ENCODE results near the gene SOX2.
"Not testable (repeated sequence)": the region's sequence is repeated elsewhere in the genome, so short reads cannot be mapped to it uniquely, and the experiment has no call there.

The SOX2 gene

DNA sequence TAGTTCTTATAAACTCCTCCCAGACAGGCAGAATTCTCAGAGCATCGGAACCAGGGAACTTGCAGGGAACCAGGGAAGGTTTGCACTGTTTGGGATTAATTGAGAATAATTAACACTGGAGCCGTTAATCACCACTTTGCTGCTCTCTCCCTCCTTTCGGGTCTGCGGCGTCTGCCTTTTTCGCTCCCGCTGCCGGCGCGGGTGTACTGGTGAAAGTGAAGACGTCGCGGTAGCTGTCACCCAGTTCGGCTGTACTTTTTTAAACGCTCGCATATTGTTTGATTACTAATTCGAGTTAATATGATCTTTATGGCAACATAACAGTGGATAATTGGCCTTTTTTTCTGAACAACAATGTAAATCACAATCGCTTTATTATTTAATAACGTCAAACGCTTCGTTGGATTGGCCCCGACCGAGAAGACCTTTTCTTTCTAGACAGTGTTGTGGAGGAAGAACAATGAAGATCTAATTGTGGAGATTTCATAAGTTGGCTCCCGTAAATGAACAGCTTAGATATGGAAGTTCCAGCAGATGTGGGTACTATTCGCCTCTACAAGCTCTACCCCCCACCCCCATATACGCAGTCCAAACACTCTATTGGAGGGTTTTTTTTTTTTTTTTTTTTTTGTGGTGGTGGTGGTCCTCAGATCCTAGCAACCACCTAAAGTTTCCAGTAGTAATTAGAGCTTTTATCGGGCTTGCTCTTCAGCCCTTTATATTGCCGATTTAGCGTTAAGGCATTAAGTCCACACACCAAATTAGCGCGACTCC lies 12.7 kb downstream of the SOX2 start:
- FAIRE-seq, result no peak

DNA sequence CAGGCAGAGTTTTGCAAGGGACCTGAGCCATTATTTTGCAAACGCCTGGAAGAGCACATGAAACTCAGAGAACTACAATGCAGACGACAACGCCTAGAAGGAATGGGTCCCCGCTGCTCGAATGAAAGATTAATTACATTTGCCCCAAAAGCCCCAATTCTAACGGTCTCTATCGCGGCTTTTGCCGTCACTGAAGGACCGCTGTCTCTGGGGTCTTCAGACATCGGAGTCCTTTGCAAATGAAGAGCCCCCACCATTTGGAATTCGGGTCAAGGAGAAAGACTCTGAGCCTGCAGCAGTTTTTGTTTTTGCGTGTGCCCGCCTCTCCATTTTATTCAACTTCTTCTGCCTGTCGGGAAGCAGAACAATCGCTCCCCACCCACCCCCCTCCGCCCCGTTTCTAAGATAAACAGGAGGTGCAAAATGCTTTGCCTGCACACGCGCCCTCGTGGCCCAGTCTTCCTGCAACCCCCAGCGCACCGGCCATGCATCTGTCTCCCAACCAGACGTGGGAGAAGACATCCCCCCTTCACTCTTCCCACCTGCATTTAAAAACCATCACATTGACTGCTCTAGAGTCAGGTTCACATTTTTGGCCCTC lies 13.5 kb downstream of the SOX2 start:
- FAIRE-seq, result no peak

- FAIRE-seq, result no peak
Measured at GRCh38 chr3:181725830-181726229, 14.1 kb downstream of the SOX2 start.

DNA sequence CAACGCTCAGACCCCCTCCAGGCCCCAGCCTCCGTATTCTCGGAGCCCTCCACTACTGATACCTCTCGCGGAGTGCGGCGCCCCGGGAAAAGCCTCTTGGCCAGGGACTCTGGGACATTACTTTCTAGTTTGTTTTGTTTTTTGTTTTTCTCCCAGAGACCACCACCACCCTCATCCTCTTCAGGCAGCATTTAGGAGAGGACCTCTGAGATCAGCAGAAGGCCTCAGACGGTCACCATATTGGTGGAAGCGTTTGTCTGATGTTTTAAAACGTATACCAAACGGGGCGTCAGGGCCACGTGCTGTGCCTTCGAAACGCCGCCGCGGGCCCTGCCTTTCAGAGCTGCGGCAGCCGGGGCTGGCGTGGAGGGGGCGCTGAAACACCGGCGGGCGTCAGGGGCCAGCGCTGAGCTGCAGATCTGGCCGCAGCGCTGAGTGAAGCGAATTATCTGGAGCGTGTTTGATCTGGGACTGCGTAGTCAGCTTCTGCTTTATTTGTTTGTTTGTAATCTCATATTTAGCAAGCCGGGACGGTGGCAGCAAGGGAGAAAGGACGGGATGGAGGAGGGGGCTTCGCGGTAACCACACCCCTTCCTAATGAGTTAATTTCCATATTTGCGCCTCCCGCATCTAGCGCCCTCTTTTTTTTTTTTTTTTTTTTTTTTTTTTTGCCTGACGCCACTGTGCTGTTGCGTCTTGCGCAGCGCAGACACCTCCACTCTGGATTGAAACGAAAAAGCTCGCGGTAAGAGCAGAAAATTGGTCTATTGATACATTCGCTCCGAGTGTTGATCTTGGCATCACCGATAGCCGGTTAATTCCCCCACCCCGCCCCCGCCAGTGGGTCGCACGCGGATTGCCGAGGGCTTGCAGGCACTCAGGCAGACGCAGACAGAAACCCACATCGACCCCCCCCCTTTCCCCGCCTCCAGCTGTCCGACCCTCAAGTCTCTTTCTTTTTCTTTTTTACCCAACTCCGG lies 14.9 kb downstream of the SOX2 start:
- no peak for FAIRE-seq

DNA sequence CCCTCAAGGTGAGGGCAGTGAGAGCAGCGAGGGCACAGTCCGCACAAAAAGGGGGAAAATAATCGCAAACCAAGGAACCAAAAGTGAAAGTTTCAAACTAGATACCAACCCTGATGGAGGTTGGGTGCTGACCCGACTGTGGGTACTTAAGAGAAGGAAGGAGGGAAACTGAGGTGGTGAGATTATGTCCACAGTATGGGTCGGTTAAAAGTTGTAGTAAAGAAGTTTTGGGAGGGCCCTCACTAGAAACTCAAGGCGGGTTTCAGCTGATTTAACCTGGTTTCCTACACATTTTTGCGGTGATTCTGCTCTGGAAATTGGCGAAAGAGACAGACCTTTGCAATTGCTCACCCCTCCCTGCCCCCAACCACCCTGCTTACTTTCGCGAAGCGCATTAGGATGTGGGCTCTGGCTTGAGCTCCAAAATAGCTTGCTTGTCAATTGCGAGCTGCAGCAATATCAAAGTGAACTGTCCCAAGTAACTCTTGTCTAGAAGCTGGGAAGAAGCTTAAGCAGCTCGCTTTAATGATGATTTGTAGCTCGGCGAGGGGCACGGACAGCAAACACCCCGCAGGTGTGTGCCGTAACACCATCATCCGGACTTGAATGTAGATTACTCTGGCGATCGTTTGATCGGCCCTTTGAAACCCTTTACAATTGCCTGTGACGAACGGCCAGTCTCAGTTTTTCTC lies 15.8 kb downstream of the SOX2 start:
- FAIRE-seq, result no peak

DNA sequence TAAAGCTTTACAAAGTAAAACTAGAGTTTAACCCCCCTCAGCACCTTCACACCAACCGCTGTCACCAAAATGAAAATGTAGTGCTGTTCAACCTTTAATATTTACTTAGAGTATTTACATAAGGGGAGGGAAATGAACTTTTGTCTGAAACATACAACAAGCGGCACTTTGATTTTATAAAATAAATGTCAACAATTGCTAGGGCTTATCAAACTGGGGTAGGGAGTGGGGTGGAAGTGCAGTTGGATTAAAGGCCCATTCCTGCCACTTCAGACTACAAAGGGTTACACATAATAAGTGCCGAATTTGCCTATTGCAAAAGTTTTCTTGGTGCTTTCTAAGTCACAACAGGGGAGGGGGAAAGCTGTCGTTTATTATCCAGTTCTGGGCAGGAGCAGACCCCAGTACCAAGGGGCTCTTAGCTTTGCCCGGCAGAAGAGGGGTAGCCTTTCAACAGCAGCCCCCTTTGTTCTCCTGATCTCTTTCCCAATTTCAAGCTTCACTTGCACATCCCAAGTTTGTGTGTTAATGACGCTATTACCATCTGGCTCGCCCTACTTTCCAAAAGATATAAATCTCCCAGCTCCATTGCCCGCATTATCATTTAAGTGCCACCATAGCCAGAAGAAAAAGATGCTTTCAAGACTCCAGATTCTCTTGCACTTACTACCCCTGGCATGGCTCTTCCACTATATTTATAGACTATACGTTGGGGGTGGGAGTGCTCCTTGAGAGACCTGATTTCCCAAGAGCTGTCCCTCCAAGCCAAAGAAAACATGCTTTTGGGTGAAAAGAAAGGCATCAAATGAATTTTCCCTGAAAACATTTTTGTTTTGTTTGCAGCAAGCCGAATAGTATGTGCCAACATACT lies 17.0 kb downstream of the SOX2 start:
- FAIRE-seq, result no peak

- no peak for FAIRE-seq
Measured at GRCh38 chr3:181729341-181729869, 17.7 kb downstream of the SOX2 start.

DNA sequence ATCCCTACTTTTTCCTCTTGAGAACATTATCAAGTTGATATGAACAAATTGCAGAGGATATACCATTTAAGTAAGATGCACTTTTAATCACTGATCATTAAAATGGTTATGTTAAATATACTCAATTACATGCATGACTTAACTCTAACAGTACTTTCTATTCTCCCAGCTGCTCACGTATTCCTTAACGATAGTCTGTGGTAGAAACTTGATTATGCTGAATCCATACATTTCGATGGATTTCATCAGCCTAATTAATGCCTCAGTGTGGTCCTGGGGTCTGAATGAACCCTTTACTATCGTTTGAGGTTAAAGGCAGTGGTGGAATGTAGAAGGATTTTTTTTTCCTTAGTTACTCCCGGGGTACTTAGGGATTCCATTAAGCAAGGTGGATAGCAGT lies 18.6 kb downstream of the SOX2 start:
- no peak for FAIRE-seq

GRCh38 chr3:181730934-181731333 lies 19.2 kb downstream of the SOX2 start:
- FAIRE-seq, result no peak

DNA sequence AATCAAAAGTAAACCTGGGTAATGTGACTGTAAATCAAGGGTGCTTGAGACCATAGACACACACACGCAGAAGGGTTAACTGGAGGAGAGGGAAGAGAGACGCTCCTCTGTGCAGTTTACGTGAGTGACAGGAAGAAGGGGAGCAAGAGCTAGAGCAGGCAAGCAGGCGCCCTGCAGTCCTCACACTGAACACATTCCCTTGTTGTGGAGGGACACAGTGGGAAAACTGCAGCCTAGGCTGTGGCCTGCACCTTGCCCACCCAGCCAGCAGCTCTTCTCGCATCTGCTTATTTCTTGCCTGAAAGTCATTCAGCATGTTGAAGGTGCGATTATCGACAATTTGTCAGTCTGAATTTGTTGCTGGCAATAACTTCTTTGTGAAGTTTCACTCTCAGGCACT lies 24.2 kb downstream of the SOX2 start:
- FAIRE-seq, result no peak

DNA sequence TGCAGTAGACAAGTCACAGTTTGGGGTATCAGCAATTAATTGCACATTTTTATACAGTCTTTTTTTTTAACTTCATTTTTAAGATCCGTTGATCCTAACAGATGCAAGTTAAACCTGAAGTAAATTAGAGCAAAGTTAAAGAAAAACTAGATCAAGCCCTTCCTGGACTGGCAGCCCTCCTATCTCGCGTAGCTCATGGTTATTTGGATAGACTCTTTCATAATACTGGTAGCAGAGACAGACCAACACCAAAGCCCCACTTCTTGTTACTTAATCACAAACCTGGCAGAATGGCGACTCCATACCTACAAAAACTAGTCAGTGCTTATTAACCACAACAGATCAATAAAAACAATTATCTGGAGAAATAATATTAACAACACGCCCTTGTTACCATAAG lies 26.8 kb downstream of the SOX2 start:
- FAIRE-seq, result no peak

- no peak for FAIRE-seq
Measured at GRCh38 chr3:181739628-181740027, 27.9 kb downstream of the SOX2 start.

DNA sequence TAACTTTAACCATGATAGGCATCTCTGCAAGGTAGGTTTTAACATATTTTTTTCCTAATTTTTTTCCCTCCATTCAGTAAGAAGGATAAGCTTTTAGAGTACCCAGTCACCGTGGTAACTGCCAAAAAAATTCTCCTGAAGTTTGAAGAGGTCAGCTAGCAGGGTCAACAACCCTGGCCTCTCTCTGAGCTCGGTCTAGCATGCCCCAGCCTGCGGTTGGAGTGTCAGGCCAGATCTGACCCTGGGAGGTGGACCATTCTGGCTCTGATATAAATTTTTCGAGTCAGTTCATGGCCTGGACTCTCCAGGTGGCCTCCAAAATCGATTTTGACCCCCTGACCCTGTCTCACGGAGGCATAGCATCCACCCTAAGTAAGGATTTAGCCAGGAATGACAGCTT lies 29.7 kb downstream of the SOX2 start:
- FAIRE-seq, result no peak

- FAIRE-seq, result no peak
Measured at GRCh38 chr3:181752202-181752671, 40.5 kb downstream of the SOX2 start.

- FAIRE-seq, result no peak
Measured at GRCh38 chr3:181753391-181753790, 41.7 kb downstream of the SOX2 start.

GRCh38 chr3:181755959-181756358 lies 44.2 kb downstream of the SOX2 start:
- FAIRE-seq, result no peak

DNA sequence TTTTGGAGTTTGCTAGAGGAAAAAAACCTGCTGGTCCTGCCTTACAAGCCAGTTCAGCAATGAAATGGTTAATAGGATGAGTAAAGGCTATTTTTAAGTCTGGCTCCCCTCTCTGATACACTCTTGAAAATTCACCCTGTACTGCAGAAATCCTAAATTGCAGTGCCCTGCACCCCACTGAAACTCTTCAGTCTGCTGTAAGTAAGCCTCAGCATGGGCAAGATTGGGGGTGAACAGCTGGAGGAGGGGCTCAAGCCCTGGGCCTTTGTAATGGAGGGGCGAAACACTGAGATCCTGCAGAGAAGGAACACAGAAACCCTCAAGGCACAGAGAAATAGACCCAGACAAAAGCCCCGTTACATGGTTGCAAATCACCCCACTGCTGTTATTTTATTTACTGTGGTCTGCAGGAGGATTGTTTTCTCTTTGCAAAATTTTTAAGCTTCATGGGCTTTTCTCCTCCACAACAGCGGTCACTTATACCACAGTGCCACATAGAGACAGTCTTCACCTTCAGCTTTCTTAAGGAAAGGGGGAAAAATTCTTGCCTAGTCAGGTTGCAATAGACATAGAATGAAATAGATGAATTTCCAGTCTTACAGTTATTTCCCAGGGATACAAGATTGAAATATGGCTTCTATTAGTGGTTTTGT lies 45.0 kb downstream of the SOX2 start:
- no peak for FAIRE-seq

- FAIRE-seq, result no peak
Measured at GRCh38 chr3:181757694-181758306, 46.1 kb downstream of the SOX2 start.

GRCh38 chr3:181761906-181762305 lies 50.2 kb downstream of the SOX2 start:
- no peak for FAIRE-seq

- not testable (repeated sequence) for FAIRE-seq
Measured at GRCh38 chr3:181764033-181764432, 52.3 kb downstream of the SOX2 start.

Data from TTC549 (cell line).